GM19324 (cell line): ENCODE results near the gene TNFRSF6B.

Source experiments
- ATAC-seq: cut with Tn5 transposase; IDR thresholded peaks from one replicate; pipeline ENCODE4 v1.9.1; 2021; ENCODE audit warnings: mild to moderate bottlenecking, moderate library complexity; ENCODE audit not compliant: unreplicated experiment, low FRiP score

Gene TNFRSF6B

DNA sequence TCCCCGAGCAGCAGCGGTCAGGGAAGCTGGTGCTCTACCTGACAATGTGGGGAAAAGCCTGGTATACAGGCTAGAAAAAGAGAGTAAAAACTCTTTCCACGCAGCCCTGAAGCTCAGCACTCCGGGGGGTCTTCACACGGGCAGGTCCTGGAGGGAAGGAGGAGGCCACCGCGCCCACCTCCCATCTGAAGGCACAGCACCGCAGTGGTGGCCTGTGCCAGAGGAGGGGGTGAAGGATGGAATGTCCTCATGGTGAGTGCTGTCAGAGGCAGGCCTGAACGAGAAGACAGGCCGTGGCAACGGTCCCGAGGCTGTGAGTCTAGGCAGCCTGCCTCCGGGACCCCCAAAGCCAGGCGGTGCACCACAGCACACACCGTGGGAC lies 49.0 kb downstream of the TNFRSF6B start:
- ATAC-seq, result no peak

DNA sequence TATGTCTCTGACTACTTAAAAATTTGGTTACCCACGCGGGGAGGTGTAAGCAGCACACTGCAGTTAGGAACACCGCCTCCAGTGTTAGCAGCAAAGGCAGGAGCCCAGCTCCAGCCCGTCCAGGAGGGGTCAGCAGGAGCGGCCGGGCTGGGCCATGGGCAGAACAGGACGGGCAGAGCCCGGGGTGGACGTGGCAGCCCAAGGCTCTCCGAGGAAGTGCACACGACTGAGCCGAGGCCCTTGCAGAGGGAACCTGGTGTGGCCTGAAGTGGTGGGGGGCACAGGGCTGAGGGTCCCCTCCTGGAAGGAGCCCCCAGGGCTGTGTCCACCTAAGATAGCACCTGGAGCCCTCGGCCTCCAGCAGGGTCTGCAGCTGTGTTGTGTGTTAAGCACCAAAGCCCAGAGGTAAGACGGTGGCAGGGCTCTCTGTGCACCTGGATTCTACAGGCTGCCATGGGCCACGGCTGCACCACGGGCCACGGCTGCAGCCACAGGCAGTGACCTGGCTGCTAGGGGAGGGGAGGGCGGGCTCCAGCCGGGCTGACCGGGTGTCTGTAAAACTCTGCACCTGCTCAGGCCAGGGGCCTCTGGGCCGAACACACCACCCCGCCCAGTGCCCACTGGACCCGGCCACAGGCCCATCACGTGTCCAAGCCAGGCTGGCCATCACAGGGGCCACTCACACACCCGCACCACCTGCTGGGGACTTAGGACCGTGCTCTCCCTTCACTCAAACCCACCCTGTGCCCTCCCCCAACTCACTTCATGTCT lies 49.7 kb downstream of the TNFRSF6B start:
- ATAC-seq, result no peak

DNA sequence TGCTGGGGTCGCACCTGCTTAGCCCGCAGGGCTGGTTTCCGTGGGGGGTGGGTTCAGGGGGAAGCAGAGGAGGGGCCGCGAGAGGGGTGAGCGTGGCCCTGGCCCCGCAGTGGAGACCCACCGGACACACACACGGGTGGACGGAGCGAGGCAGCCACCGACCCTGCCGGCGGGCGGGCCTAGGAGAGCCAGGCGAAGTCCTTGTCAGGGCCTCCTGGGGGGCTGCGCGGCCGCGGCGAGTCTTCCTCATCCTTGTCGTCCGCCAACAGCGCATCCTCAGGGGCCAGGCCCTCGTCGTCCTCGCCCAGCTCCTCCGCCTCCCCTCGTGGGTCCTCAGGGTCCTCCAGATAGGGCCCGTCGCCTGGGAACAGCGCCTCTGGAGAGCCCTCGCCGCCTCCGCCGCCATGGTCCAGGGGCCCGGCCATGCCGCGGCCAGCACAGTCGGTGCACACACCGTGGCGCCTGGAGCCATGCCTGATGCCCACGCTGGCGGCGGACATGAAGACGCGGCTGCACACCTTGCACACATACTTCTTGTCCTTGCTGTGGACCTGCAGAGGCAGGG lies 50.4 kb downstream of the TNFRSF6B start:
- no peak for ATAC-seq

DNA sequence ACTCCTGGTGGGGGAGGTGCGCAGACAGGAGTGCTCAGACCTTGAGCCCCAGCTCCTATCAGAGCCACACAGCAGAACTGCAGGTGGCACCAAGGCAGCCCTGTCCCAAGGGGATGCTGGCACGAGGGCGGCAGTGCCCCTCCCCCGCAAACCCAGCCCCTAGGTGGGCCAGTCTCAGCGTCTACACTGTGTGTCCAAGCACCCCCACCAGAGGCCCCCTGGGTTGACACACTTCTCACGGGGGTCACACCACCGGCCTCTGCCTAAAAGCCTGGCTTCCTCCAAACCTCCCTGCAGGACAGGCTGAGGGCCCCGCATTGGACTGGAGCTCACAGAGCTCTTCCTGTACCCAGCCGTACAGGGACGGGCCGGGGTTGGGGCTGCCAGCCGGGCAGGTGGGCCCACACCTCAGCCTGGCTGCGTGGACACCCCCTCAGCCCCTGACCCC lies 51.2 kb downstream of the TNFRSF6B start:
- no peak for ATAC-seq
